Neural crest cell (in vitro differentiated cells): ENCODE results near the gene BABAM2. TPM values are rescaled to one million over a fixed set of nuclear protein-coding genes. Genes with fewer than 3 reads are reported as not detected.

ENCODE experiments used
- DNase-seq: peaks from one replicate; pipeline ENCODE4 v3.0.0; 2021; ENCODE audit warnings: low read depth, mixed read lengths, low spot score
- H3K27ac Mint-ChIP-seq: one replicate; pipeline ENCODE4 v1.8.0; 2021; ENCODE audit warnings: mild to moderate bottlenecking, mixed read lengths; ENCODE audit not compliant: unreplicated experiment
- H3K27me3 Mint-ChIP-seq: 2 replicates; pipeline ENCODE4 v1.8.0; 2021; ENCODE audit warnings: low read depth, mild to moderate bottlenecking, mixed read lengths
- H3K36me3 Mint-ChIP-seq: 2 replicates; pipeline ENCODE4 v1.8.0; 2021; ENCODE audit warnings: low read depth, mild to moderate bottlenecking, mixed read lengths
- H3K4me1 Mint-ChIP-seq: 2 replicates; pipeline ENCODE4 v1.8.0; 2021; ENCODE audit warnings: mixed read lengths
- H3K4me3 Mint-ChIP-seq: one replicate; pipeline ENCODE4 v1.8.0; 2021; ENCODE audit warnings: mild to moderate bottlenecking, mixed read lengths
- H3K9me3 Mint-ChIP-seq: 2 replicates; pipeline ENCODE4 v1.8.0; 2021; ENCODE audit warnings: mixed read lengths
- total RNA-seq: library from RNA; stranded (reverse); gene quantifications from 2 replicates; pipeline ENCODE4 v1.2.1, GENCODE V29; 2021
- TF ChIP-seq, protein P1 (sequence below): fragments of 200-600 bp; sonication (generic); conservative IDR thresholded peaks from 2 replicates; pipeline ENCODE4 v1.5.0; 2021; ENCODE audit warnings: antibody characterized with exemption, mild to moderate bottlenecking

The BABAM2 gene
- total RNA-seq, 1 donor from 2014 or later, result 28.6 TPM

- no peak for DNase-seq
- TF ChIP-seq, protein P1, sequence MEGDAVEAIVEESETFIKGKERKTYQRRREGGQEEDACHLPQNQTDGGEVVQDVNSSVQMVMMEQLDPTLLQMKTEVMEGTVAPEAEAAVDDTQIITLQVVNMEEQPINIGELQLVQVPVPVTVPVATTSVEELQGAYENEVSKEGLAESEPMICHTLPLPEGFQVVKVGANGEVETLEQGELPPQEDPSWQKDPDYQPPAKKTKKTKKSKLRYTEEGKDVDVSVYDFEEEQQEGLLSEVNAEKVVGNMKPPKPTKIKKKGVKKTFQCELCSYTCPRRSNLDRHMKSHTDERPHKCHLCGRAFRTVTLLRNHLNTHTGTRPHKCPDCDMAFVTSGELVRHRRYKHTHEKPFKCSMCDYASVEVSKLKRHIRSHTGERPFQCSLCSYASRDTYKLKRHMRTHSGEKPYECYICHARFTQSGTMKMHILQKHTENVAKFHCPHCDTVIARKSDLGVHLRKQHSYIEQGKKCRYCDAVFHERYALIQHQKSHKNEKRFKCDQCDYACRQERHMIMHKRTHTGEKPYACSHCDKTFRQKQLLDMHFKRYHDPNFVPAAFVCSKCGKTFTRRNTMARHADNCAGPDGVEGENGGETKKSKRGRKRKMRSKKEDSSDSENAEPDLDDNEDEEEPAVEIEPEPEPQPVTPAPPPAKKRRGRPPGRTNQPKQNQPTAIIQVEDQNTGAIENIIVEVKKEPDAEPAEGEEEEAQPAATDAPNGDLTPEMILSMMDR, result no peak
- H3K9me3 Mint-ChIP-seq, result no peaks in the 10 kb centered on the region
- no peaks in the 10 kb centered on the region for H3K27me3 Mint-ChIP-seq
- H3K4me1 Mint-ChIP-seq, result peaks cover 8% of the 10 kb centered on the region
- no peak overlapping the region for H3K27ac Mint-ChIP-seq
- no peaks in the 10 kb centered on the region for H3K36me3 Mint-ChIP-seq
- no peak overlapping the region for H3K4me3 Mint-ChIP-seq
These were observed 326.7 kb downstream of the BABAM2 start for GRCh38 chr2:28217042-28217740.

- H3K9me3 Mint-ChIP-seq, result no peaks in the 10 kb centered on the region
- H3K4me1 Mint-ChIP-seq, result peaks cover 8% of the 10 kb centered on the region
- H3K27me3 Mint-ChIP-seq, result no peaks in the 10 kb centered on the region
- TF ChIP-seq, protein P1, result no peak
- no peak for DNase-seq
- no peak overlapping the region for H3K4me3 Mint-ChIP-seq
- no peak overlapping the region for H3K27ac Mint-ChIP-seq
- no peaks in the 10 kb centered on the region for H3K36me3 Mint-ChIP-seq
These were observed 328.6 kb downstream of the BABAM2 start for GRCh38 chr2:28219138-28219537.

- Mint-ChIP-seq H3K27me3 (no peaks in the 10 kb centered on the region), H3K27ac (no peak overlapping the region), H3K36me3 (no peaks in the 10 kb centered on the region), H3K4me1 (peaks cover 8% of the 10 kb centered on the region), H3K4me3 (no peak overlapping the region), H3K9me3 (no peaks in the 10 kb centered on the region)
- DNase-seq, result no peak
- TF ChIP-seq, protein P1, result no peak
These were observed 329.3 kb downstream of the BABAM2 start for GRCh38 chr2:28219758-28220368.

- Mint-ChIP-seq H3K27ac (no peak overlapping the region), H3K27me3 (no peaks in the 10 kb centered on the region), H3K36me3 (no peaks in the 10 kb centered on the region), H3K9me3 (no peaks in the 10 kb centered on the region), H3K4me1 (no peaks in the 10 kb centered on the region), H3K4me3 (no peak overlapping the region)
- TF ChIP-seq, protein P1, result no peak
- DNase-seq, result no peak
These were observed 334.3 kb downstream of the BABAM2 start for GRCh38 chr2:28224648-28225472.

DNA sequence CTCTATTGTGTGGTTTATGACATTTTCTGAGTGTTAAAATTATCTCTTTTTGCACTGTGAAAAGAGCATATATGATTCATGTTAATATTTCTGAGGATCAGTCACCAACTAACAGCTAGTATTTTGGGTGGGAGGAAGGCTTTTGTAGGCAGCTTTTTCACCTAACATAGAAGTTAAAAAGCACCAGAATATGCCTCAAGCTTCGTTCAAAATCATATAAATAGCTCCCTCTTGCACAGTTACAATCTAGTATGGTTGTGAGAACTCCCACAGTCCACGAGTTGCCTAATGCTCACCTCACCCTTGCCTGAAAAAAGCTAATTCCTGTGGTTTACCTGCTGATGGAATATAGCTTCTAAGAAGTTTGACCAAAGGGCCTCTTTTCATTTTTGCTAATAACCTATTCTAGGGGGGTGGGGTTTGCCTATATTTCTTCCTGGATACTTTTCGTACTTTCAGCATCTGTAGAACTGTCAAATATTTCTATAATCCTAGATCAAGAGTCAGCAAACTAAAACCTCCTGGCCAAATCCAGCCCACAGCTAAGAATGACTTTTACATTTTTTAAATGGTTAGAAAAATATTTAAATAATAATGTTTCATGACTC, 335.0 kb downstream of the BABAM2 start:
- TF ChIP-seq, protein P1, result no peak
- no peak overlapping the region for H3K27ac Mint-ChIP-seq
- H3K27me3 Mint-ChIP-seq, result no peaks in the 10 kb centered on the region

More for the DNA sequence above, 335.0 kb downstream of the BABAM2 start:
- H3K4me3 Mint-ChIP-seq, result no peak overlapping the region
- H3K9me3 Mint-ChIP-seq, result no peaks in the 10 kb centered on the region
- no peak for DNase-seq
- H3K36me3 Mint-ChIP-seq, result no peaks in the 10 kb centered on the region
- H3K4me1 Mint-ChIP-seq, result no peaks in the 10 kb centered on the region
